Fibroblast of the aortic adventitia (primary cell): Measurements from ENCODE around the gene MYOM1. TPM values are rescaled to one million over a fixed set of nuclear protein-coding genes. Genes with fewer than 3 reads are reported as not detected.

Experiments used
- DNase-seq: peaks from one replicate; pipeline ENCODE4 v3.0.0-alpha.2; 2010; ENCODE audit warnings: low read depth
- H3K4me3 ChIP-seq: 2 replicates; pipeline ENCODE4 v1.5.1; 2011; ENCODE audit warnings: low read depth, mild to moderate bottlenecking, control low read depth, low read length, moderate library complexity
- total RNA-seq: library from RNA; depleted of rRNA; stranded (reverse); fragments of >200 nt; gene quantifications from 2 replicates; pipeline ENCODE4 v1.2.3, GENCODE V29; 2012; ENCODE audit warnings: low replicate concordance
- TF ChIP-seq, protein P1 (sequence below): IDR thresholded peaks from 2 replicates; pipeline ENCODE4 v1.5.1; 2011; ENCODE audit warnings: mild to moderate bottlenecking, low read length, control low read depth, inconsistent platforms; ENCODE audit not compliant: insufficient read depth

MYOM1 gene
- total RNA-seq, result 0.90 and 7.5 TPM in 2 replicates

DNA sequence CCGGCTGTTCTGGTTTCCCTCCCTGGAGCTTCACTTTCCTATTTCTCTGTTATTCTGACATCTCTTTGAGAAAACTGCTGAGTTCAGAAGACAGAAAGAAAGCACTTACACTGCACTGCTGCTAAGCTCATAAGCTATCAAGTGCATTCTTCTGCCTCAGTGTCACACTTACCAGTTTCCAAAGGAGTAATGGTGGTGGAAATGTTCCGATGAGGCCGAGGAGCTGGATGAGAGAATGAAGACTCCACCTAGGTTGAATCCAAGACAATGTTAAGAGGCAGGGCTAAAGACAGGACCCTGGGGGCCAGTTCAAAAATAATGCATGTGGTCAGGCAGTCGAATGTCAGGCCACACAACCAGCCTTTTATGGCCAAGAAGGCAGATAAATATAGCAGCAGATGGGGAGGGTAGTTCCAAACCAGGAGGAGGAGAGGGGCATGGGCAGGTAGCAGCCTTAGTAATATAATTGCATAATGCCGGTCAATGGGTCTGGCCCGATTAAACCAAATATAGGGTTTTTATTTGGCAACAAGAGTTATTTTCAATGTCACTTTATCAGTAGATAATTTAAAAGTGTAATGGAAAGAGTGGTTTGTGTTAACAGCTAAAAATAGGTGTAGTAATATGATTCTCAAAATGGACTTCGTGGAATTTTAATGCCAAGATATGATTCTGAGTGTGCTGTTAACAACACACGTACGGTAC is at the start of gene MYOM1:
Gene MYOM1, minus strand, starts transcription at position 338 of the 705 bp plus-strand sequence. CDS start 4,745 bp downstream, outside the sequence.
- no peak within 1 kb of the TSS for H3K4me3 ChIP-seq
- TF ChIP-seq, protein P1, sequence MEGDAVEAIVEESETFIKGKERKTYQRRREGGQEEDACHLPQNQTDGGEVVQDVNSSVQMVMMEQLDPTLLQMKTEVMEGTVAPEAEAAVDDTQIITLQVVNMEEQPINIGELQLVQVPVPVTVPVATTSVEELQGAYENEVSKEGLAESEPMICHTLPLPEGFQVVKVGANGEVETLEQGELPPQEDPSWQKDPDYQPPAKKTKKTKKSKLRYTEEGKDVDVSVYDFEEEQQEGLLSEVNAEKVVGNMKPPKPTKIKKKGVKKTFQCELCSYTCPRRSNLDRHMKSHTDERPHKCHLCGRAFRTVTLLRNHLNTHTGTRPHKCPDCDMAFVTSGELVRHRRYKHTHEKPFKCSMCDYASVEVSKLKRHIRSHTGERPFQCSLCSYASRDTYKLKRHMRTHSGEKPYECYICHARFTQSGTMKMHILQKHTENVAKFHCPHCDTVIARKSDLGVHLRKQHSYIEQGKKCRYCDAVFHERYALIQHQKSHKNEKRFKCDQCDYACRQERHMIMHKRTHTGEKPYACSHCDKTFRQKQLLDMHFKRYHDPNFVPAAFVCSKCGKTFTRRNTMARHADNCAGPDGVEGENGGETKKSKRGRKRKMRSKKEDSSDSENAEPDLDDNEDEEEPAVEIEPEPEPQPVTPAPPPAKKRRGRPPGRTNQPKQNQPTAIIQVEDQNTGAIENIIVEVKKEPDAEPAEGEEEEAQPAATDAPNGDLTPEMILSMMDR, result no peak
- no peak for DNase-seq

DNA sequence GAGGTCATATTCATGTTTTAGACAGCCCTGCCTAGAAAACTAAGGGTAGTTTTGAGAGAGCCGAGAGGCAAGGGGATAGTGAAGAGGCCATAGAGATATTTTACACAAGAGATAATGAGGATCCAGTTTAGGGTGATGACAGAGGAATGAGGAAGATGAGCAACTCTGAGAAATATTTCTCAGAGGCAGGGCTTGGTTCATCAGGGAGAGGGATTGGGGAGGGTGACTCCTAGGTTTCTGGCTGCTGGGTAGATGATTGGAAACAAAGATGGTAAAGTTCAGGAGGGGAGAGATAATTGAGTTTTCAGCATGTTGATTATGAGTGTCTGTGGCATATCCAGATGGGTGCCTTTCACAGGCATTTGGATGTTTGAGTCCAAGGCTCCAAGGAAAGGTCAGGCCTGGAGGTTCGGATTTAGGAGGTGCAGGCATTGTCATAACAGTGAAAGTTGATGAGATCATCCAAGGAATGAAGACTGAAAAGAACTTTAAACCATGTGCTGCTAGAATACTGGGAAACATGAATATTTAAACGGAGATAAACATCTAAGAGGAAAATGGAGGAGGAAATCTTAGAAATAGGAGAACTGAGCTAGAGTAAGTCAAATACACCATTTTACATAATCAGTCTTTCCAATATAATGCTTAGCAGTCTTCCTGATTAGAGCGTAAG is 49.6 kb upstream of the MYOM1 start:
- DNase-seq, result no peak
- TF ChIP-seq, protein P1, result no peak
- H3K4me3 ChIP-seq, result no peak overlapping the region

DNA sequence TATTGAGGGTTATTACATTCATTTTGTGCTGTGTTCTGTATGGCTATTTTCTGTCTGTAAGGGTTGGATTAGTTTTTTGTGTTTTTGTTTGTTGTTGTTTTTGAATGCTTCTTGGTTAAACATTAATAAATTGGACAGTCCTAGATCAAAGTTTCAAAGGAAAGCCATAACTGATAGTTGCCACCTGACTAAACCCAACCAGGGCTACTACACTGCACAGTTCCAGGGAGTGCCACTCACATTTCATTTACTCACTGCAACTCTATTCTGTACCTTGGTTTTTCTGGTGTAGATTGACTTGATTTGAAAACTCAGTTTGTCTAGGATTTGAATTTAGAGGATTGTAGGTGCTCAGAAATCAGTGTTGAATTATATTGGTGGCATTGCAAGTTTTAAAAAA is 48.5 kb upstream of the MYOM1 start:
- TF ChIP-seq, protein P1, result no peak
- DNase-seq, result no peak
- no peak overlapping the region for H3K4me3 ChIP-seq

DNA sequence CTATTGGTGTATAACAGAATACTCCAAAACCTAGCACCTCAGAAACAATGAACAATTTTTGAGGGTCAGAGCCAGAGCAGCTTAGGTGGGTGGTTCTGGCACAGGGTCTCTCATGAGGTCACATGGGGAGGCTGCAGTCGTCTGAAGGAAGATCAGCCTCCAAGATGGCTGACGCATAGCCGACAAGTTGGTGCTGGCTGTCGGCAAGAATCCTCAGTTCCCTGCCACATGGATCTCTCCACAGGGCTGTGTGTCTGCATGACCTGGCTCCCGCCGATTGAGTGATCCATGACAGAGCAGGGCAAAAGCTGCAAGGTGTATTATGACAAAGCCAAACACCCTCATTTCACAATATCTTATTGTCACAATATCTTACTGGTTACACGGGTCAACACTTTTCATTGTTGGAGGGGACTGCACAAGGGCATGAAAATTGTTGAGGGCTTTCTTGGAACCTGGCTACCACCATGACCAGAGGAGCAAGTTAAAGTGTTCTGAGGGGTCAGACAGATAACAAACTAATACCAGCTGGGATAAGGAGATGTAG is 46.4 kb upstream of the MYOM1 start:
- H3K4me3 ChIP-seq, result no peak overlapping the region
- TF ChIP-seq, protein P1, result no peak
- no peak for DNase-seq

DNA sequence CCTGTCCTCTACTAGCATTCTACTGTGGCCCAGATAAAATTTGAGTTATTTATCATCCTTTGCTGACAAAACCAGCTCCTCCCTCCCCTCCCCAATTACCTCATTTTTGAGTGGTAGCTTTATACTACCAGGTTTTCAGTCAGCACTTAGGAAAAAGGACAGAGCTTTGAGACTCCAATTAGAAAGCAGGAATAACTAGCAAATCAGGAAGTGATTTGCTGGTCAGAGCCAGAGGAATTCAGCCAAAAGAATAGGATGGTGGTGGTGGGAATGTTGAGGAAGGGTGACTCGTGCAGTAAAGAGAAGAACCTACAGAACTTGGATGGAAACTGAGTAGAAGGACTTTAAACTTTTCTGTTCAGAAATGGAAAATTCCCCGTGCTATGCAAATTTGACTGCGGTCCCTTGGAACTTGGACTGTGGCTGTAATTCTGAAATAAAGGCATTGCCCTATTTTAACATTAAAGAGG is 45.8 kb upstream of the MYOM1 start:
- peak; percentile 45 for DNase-seq
- H3K4me3 ChIP-seq, result no peak overlapping the region
- TF ChIP-seq, protein P1, result no peak

DNA sequence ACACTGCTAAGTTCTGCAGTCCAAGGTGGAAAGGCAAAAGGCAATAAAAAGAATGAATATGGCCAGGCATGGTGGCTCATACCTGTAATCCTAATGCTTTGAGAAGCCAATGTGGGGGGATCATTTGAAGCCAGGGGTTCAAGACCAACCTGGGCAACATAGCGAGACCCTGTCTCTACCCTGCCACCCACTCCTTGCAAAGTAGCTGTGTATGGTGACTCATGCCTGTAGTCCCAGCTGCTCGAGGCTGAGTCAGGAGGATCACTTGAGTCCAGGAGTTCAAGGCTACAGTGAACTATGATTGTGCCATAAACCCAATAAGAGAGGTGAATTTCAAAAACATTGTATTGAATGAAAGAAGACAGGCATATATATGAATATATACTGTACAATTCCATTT is 44.6 kb upstream of the MYOM1 start:
- peak overlapping the region; percentile 49 for H3K4me3 ChIP-seq
- no peak for DNase-seq

More for the DNA sequence above, 44.6 kb upstream of the MYOM1 start:
- TF ChIP-seq, protein P1, result no peak
